Islet of Langerhans (tissue), 1 donor: Measurements from ENCODE around the gene OBSCN.
"Not testable (repeated sequence)": the region's sequence is repeated elsewhere in the genome, so short reads cannot be mapped to it uniquely, and the experiment has no call there.

ENCODE experiments used
- FAIRE-seq: peaks from one replicate; lab custom pipeline; 2011; peaks lifted over from hg19 to GRCh38; lab: Jason Lieb, UNC

The OBSCN gene

GRCh38 chr1:228185641-228185965 lies 22.2 kb upstream of the OBSCN start:
- FAIRE-seq = no peak

GRCh38 chr1:228188249-228188648 lies 19.6 kb upstream of the OBSCN start:
- not testable (repeated sequence) for FAIRE-seq

GRCh38 chr1:228190182-228190581 lies 17.7 kb upstream of the OBSCN start:
- no peak for FAIRE-seq

- FAIRE-seq = no peak
These were observed 17.1 kb upstream of the OBSCN start for GRCh38 chr1:228190778-228191177.

GRCh38 chr1:228194436-228194835 lies 13.4 kb upstream of the OBSCN start:
- FAIRE-seq = no peak

GRCh38 chr1:228194921-228195812 lies 12.7 kb upstream of the OBSCN start:
- no peak for FAIRE-seq

- FAIRE-seq = no peak
These were observed 10.2 kb upstream of the OBSCN start for GRCh38 chr1:228197555-228198147.

- FAIRE-seq = no peak
These were observed 8.8 kb upstream of the OBSCN start for GRCh38 chr1:228198977-228199590.

GRCh38 chr1:228204958-228205357 lies 2.9 kb upstream of the OBSCN start:
- FAIRE-seq = no peak

GRCh38 chr1:228205526-228206436 lies 2.1 kb upstream of the OBSCN start:
- no peak for FAIRE-seq

- FAIRE-seq = no peak
These were observed 1.1 kb upstream of the OBSCN start for GRCh38 chr1:228206582-228207351.

GRCh38 chr1:228207381-228207810 lies 448 bp upstream of the OBSCN start:
- FAIRE-seq = no peak

GRCh38 chr1:228208831-228209551 lies 1.1 kb downstream of the OBSCN start:
- no peak for FAIRE-seq

GRCh38 chr1:228209657-228210056 lies 1.8 kb downstream of the OBSCN start:
- no peak for FAIRE-seq

- no peak for FAIRE-seq
These were observed 2.3 kb downstream of the OBSCN start for GRCh38 chr1:228210076-228210651.

- FAIRE-seq = no peak
These were observed 3.1 kb downstream of the OBSCN start for GRCh38 chr1:228210712-228211530.

GRCh38 chr1:228211531-228212414 lies 3.9 kb downstream of the OBSCN start:
- no peak for FAIRE-seq

GRCh38 chr1:228212415-228212965 lies 4.6 kb downstream of the OBSCN start:
- FAIRE-seq = no peak
